Measurements from ENCODE around the gene KRTAP6-3.

The KRTAP6-3 gene

GRCh38 chr21:30628109-30628508, 35.9 kb downstream of the KRTAP6-3 start:
- no peak for DNase-seq

GRCh38 chr21:30629200-30629599, 37.0 kb downstream of the KRTAP6-3 start:
- DNase-seq: no peak

- DNase-seq: no peak
Observed at GRCh38 chr21:30634906-30635305, 42.7 kb downstream of the KRTAP6-3 start, which contains the start of gene KRTAP20-2. TSS of gene KRTAP20-2 (plus strand) at chr21:30635206. CDS start at chr21:30635264, 58 bp downstream.

GRCh38 chr21:30638686-30639085, 46.4 kb downstream of the KRTAP6-3 start:
- no peak for DNase-seq

GRCh38 chr21:30642564-30642963, 50.3 kb downstream of the KRTAP6-3 start, which contains the start of gene KRTAP20-3:
TSS of gene KRTAP20-3 (plus strand) at chr21:30642864.
- no peak for DNase-seq

Data from hematopoietic multipotent progenitor cell treated with erythropoietin and hydrocortisone succinate and interleukin-3 and kit ligand, for 6 days (in vitro differentiated cells).